ENCODE data around the gene MGAT5.

DNA sequence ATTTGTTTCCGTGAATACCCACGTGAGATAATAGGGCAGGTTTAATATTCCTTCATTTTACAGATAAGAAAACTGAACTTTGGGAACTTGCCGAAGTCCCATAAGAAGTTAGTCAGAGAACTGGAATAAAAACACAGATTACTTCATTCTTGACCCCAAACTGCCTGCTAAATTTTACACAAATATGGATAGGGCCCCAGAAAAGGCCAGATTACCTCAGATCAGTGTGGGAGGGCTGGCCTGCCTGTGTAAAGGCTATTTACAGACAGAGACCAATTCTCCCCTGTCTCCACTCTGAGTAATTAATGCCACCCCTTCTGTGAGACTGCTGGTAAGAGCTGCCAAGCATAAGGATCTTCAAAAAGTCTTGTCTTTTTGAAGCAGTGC is 139.2 kb downstream of the MGAT5 start:
- no peak for TF ChIP-seq EZH2 (IDR thresholded peaks at IDR 0.05)
- TF ChIP-seq, protein P1, sequence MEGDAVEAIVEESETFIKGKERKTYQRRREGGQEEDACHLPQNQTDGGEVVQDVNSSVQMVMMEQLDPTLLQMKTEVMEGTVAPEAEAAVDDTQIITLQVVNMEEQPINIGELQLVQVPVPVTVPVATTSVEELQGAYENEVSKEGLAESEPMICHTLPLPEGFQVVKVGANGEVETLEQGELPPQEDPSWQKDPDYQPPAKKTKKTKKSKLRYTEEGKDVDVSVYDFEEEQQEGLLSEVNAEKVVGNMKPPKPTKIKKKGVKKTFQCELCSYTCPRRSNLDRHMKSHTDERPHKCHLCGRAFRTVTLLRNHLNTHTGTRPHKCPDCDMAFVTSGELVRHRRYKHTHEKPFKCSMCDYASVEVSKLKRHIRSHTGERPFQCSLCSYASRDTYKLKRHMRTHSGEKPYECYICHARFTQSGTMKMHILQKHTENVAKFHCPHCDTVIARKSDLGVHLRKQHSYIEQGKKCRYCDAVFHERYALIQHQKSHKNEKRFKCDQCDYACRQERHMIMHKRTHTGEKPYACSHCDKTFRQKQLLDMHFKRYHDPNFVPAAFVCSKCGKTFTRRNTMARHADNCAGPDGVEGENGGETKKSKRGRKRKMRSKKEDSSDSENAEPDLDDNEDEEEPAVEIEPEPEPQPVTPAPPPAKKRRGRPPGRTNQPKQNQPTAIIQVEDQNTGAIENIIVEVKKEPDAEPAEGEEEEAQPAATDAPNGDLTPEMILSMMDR (IDR thresholded peaks at IDR 0.05): no peak
- TF ChIP-seq EZH2phosphoT487 (IDR thresholded peaks at IDR 0.05): no peak
